ENCODE data around the gene RBM28.
"Not testable (repeated sequence)": the region's sequence is repeated elsewhere in the genome, so short reads cannot be mapped to it uniquely, and the experiment has no call there.

The RBM28 gene

DNA sequence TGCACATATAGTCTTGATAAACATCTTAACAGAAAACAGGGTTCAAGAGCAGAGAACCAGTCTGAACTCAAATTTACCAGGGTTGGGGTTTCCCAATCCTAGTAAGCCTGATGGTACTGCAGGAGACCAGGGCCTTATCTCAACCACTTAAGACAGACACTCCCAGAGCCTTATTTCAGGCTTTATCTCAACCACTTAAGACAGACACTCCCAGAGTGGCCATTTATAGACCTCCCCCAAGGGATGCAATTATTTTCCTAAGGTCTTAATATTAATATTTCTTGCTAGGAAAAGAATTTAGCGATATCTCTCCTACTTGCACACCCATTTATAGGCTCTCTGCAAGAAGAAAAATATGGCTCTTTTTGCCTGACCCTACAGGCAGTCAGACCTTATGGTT, 63.3 kb downstream of the RBM28 start:
- not testable (repeated sequence) for H3K9me3 ChIP-seq (ENCODE audit: control insufficient read depth, insufficient read depth, low read length); H3K27ac ChIP-seq (ENCODE audit: low read depth, low read length); H3K4me1 ChIP-seq (ENCODE audit: control insufficient read depth, insufficient read depth, low read length); H3K4me3 ChIP-seq (ENCODE audit: low read depth, low read length); H3K27me3 ChIP-seq (ENCODE audit: control insufficient read depth, insufficient read depth, low read length); H3K9ac ChIP-seq (ENCODE audit: low read depth, low read length); H3K36me3 ChIP-seq (ENCODE audit: control insufficient read depth, insufficient read depth, low read length)

DNA sequence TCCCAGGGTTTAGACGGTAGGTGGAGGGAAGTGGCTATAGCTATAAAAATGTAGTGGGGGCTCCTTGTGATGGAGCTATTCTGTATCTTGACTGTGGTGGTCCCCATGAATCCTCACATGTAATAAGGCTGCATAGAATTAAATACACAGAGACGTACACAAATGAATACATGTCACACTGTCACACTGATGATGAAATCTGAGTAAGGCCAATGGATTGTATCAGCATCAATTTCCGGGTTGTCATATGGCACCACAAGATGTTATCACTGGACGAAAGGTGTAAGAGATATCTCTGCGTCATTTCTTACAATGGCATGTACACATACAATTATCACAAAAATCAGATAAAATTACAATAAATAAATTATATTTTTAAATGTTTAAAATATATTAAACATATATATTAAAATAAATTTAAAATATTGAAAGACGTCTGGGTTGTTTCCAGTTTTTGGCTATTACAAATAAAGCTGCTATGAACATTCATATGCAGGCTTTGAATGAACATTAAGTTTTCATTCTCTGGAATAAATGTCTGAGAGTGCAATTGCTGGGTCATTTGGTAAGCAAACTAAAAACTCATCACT, 64.5 kb downstream of the RBM28 start:
- Histone ChIP-seq H3K4me3 (ENCODE audit: low read depth, low read length) (no peak overlapping the region), H3K36me3 (ENCODE audit: control insufficient read depth, insufficient read depth, low read length) (no peaks in the 10 kb centered on the region), H3K9me3 (ENCODE audit: control insufficient read depth, insufficient read depth, low read length) (peaks cover 4% of the 10 kb centered on the region), H3K27me3 (ENCODE audit: control insufficient read depth, insufficient read depth, low read length) (no peaks in the 10 kb centered on the region), H3K4me1 (ENCODE audit: control insufficient read depth, insufficient read depth, low read length) (peaks cover 3% of the 10 kb centered on the region; the same call in 1 of the 2 replicates), H3K27ac (ENCODE audit: low read depth, low read length) (no peak overlapping the region), H3K9ac (ENCODE audit: low read depth, low read length) (no peak overlapping the region)

- Histone ChIP-seq H3K4me1 (ENCODE audit: control insufficient read depth, insufficient read depth, low read length) (peaks cover 10% of the 10 kb centered on the region), H3K27me3 (ENCODE audit: control insufficient read depth, insufficient read depth, low read length) (no peaks in the 10 kb centered on the region), H3K9me3 (ENCODE audit: control insufficient read depth, insufficient read depth, low read length) (peaks cover 4% of the 10 kb centered on the region), H3K27ac (ENCODE audit: low read depth, low read length) (no peak overlapping the region), H3K4me3 (ENCODE audit: low read depth, low read length) (no peak overlapping the region), H3K9ac (ENCODE audit: low read depth, low read length) (no peak overlapping the region), H3K36me3 (ENCODE audit: control insufficient read depth, insufficient read depth, low read length) (no peaks in the 10 kb centered on the region)
Measured at GRCh38 chr7:128278366-128278765, 65.3 kb downstream of the RBM28 start.

DNA sequence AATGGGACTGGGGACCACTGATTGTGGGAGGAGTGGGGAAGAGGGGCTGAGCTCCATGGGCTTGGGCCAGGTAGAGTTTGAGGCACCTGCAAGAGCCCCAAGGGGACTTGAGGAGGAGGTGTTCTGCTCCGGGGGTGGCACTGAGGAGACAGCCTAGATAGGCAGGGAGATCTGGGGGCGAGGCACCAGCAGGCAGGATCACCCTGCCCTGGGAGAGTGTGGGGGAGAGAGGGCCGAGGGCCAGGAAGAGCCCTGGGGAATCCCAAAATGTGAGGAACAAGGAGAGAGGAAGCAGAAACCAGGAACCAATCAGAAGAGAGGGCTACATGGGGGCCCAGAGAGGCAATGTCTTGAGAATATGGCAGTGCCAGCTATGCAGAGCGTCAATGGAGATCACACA, 68.0 kb downstream of the RBM28 start:
- Histone ChIP-seq H3K36me3 (ENCODE audit: control insufficient read depth, insufficient read depth, low read length) (no peaks in the 10 kb centered on the region), H3K27ac (ENCODE audit: low read depth, low read length) (no peak overlapping the region), H3K4me1 (ENCODE audit: control insufficient read depth, insufficient read depth, low read length) (peaks cover 27% of the 10 kb centered on the region), H3K27me3 (ENCODE audit: control insufficient read depth, insufficient read depth, low read length) (no peaks in the 10 kb centered on the region), H3K9me3 (ENCODE audit: control insufficient read depth, insufficient read depth, low read length) (peaks cover 4% of the 10 kb centered on the region), H3K4me3 (ENCODE audit: low read depth, low read length) (no peak overlapping the region), H3K9ac (ENCODE audit: low read depth, low read length) (no peak overlapping the region)

DNA sequence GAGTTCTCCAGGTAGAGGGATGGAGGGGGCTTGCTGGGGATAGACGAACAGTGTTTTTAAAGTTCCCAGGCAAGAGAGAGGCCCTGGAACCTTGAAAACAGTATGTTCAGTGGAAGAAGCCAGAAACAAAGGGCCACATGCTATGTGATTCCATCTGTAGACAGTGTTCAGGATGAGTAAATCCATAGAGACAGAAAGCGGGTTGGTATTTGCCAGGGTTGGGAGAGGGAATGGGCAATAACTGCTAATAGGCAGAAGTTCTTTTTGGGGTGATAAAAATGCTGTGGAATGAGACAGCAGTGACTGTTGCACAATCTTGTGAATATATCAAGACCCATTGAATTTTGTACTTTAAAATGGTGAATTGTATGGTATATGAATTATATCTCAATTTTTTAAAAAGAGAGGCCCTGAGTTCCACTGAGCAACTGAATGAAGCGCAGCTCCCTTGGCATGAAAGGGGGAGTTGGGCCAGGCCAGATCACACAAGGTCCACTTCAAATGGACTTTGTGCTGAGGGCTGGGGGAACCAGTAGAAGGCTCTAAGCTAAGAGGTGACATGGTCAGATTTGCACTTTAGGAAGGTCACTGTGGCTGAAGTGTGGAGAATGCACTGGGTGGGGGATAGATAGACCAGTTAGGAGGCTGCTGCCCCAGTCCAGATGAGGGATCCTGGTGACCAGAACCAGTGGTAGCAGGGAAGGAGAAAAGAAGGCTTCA, 68.7 kb downstream of the RBM28 start:
- no peaks in the 10 kb centered on the region; the same call in 1 of the 2 replicates for H3K9me3 ChIP-seq (ENCODE audit: control insufficient read depth, insufficient read depth, low read length)
- no peak overlapping the region for H3K9ac ChIP-seq (ENCODE audit: low read depth, low read length)
- peaks cover 27% of the 10 kb centered on the region for H3K4me1 ChIP-seq (ENCODE audit: control insufficient read depth, insufficient read depth, low read length)
- H3K27me3 ChIP-seq (ENCODE audit: control insufficient read depth, insufficient read depth, low read length), result no peaks in the 10 kb centered on the region
- no peak overlapping the region for H3K4me3 ChIP-seq (ENCODE audit: low read depth, low read length)
- no peak overlapping the region for H3K27ac ChIP-seq (ENCODE audit: low read depth, low read length)
- H3K36me3 ChIP-seq (ENCODE audit: control insufficient read depth, insufficient read depth, low read length), result no peaks in the 10 kb centered on the region

DNA sequence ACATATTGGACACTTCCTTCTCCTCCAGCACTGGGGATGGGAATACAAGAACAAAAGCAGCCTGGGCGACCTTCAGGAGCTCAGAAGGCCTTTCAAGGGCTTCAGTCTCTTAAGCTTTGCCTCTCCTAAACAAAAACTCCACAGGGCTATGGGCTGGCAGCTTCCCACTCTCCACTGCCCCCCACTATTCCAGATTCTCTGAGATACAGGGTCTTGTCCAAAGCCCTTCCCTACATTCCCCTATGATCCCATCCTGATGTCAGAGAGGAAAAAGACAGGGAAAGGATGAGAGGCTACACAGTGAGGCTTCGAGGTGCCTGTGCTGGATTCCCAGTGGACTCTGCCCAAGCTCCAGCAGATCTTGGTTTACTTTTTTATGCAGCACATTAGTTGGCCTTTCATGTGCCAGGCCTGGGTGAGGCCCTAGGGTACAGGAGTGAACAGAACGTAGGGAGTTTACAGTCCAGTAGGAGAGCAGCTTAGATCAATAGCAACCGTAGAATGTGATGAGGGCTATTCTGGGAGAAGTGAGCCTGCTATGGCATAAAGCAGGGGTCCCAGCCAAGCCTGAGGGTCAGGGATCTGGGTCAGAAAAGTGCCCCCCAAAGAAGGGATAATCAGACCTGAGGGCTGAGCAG, 69.3 kb downstream of the RBM28 start:
- Histone ChIP-seq H3K4me1 (ENCODE audit: control insufficient read depth, insufficient read depth, low read length) (peaks cover 27% of the 10 kb centered on the region), H3K4me3 (ENCODE audit: low read depth, low read length) (no peak overlapping the region), H3K9me3 (ENCODE audit: control insufficient read depth, insufficient read depth, low read length) (no peaks in the 10 kb centered on the region; the same call in 1 of the 2 replicates), H3K36me3 (ENCODE audit: control insufficient read depth, insufficient read depth, low read length) (no peaks in the 10 kb centered on the region), H3K9ac (ENCODE audit: low read depth, low read length) (no peak overlapping the region), H3K27ac (ENCODE audit: low read depth, low read length) (no peak overlapping the region), H3K27me3 (ENCODE audit: control insufficient read depth, insufficient read depth, low read length) (no peaks in the 10 kb centered on the region)

DNA sequence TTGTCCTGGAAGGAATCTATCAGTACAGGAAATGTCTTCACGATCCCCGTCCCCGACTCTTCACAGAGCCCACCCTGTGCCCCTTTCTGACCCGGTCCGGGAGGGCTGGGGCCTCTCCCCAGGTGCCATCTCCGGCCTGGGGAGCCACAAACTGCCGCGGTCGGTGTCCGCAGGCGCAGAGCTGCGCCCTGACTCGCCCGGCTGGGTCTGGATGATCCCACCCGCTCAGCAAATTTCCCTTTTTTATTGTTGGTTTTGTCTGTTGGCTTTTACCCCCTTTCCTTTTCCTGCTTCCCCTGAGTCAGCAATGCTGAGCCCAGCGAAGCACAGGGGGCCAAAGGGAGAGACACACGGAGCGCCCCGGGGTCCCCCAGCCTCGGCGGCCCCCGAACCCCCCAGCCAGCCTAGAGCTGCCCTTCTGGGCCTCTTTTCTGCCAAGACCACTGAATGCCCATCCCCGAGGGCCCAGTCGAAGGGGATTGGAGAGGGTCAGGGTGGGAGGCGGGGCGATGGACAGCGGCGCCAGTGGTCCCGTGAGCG, 71.7 kb downstream of the RBM28 start:
- no peaks in the 10 kb centered on the region for H3K27me3 ChIP-seq (ENCODE audit: control insufficient read depth, insufficient read depth, low read length)
- peaks cover 36% of the 10 kb centered on the region for H3K4me1 ChIP-seq (ENCODE audit: control insufficient read depth, insufficient read depth, low read length)
- H3K36me3 ChIP-seq (ENCODE audit: control insufficient read depth, insufficient read depth, low read length), result no peaks in the 10 kb centered on the region
- H3K4me3 ChIP-seq (ENCODE audit: low read depth, low read length), result no peak overlapping the region
- no peaks in the 10 kb centered on the region for H3K9me3 ChIP-seq (ENCODE audit: control insufficient read depth, insufficient read depth, low read length)
- no peak overlapping the region for H3K27ac ChIP-seq (ENCODE audit: low read depth, low read length)
- H3K9ac ChIP-seq (ENCODE audit: low read depth, low read length), result no peak overlapping the region

DNA sequence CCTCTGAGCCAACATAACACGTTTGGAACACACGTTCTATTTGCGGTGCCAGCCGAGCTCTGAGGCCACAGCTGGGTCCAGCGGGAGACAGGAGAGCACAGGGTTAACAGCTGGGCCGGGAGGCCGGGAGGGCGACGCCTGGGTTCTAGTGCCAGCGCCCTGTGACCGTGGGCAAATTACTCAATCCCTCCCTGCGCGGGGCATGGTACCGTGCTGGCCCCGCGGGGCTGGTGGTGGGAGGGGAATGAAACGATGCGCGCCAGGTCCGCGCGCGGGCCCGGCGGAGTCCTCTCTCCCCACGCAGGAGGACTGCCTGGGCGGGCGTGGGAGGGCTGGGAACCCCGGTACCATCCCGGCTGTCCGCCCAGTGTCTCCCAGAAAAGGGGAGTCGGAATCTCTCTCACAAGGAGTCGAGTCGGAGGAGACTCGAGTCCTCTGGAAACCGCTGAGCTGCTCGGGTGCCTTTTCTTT, 72.2 kb downstream of the RBM28 start:
- H3K4me3 ChIP-seq (ENCODE audit: low read depth, low read length), result no peak overlapping the region
- no peaks in the 10 kb centered on the region for H3K9me3 ChIP-seq (ENCODE audit: control insufficient read depth, insufficient read depth, low read length)
- no peak overlapping the region for H3K27ac ChIP-seq (ENCODE audit: low read depth, low read length)
- H3K27me3 ChIP-seq (ENCODE audit: control insufficient read depth, insufficient read depth, low read length), result no peaks in the 10 kb centered on the region
- H3K9ac ChIP-seq (ENCODE audit: low read depth, low read length), result no peak overlapping the region
- peaks cover 41% of the 10 kb centered on the region for H3K4me1 ChIP-seq (ENCODE audit: control insufficient read depth, insufficient read depth, low read length)
- no peaks in the 10 kb centered on the region for H3K36me3 ChIP-seq (ENCODE audit: control insufficient read depth, insufficient read depth, low read length)

DNA sequence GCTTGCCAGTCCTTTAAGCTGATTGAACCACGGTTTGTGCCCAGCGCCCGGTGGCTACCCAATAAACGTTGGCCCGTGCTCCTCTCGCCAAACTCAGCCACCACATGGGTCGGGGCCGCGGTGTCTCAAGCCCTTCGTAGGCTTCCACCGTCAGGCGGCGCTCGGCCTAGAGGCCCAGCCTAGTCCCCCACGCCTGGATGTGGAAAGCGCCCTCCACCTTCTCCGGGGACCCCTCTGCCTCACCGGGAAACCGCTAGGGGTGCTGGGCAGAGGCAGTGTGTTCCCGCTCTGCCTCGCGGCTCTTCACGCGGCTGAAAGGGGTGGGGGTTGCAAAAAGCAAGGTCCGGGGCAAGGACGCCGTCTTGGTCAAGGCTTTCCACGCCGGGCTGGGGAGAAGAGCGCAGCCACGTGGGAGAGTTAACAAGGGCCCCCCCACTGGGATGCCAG, 72.9 kb downstream of the RBM28 start:
- no peaks in the 10 kb centered on the region; the same call in 1 of the 2 replicates for H3K27me3 ChIP-seq (ENCODE audit: control insufficient read depth, insufficient read depth, low read length)
- no peaks in the 10 kb centered on the region for H3K9me3 ChIP-seq (ENCODE audit: control insufficient read depth, insufficient read depth, low read length)
- H3K4me3 ChIP-seq (ENCODE audit: low read depth, low read length), result no peak overlapping the region
- no peak overlapping the region for H3K27ac ChIP-seq (ENCODE audit: low read depth, low read length)
- no peak overlapping the region for H3K9ac ChIP-seq (ENCODE audit: low read depth, low read length)
- no peaks in the 10 kb centered on the region for H3K36me3 ChIP-seq (ENCODE audit: control insufficient read depth, insufficient read depth, low read length)
- H3K4me1 ChIP-seq (ENCODE audit: control insufficient read depth, insufficient read depth, low read length), result peaks cover 47% of the 10 kb centered on the region

GRCh38 chr7:128268233-128268632, 75.5 kb downstream of the RBM28 start:
- H3K36me3 ChIP-seq (ENCODE audit: control insufficient read depth, insufficient read depth, low read length), result no peaks in the 10 kb centered on the region
- H3K27ac ChIP-seq (ENCODE audit: low read depth, low read length), result no peak overlapping the region
- H3K9ac ChIP-seq (ENCODE audit: low read depth, low read length), result no peak overlapping the region
- H3K9me3 ChIP-seq (ENCODE audit: control insufficient read depth, insufficient read depth, low read length), result no peaks in the 10 kb centered on the region
- no peak overlapping the region for H3K4me3 ChIP-seq (ENCODE audit: low read depth, low read length)
- peaks cover 37% of the 10 kb centered on the region for H3K4me1 ChIP-seq (ENCODE audit: control insufficient read depth, insufficient read depth, low read length)
- H3K27me3 ChIP-seq (ENCODE audit: control insufficient read depth, insufficient read depth, low read length), result peaks cover 3% of the 10 kb centered on the region; the same call in 1 of the 2 replicates

- Histone ChIP-seq H3K9ac (ENCODE audit: low read depth, low read length) (peak overlapping the region; percentile 0; the same call in 1 of the 2 replicates), H3K4me1 (ENCODE audit: control insufficient read depth, insufficient read depth, low read length) (peaks cover 30% of the 10 kb centered on the region), H3K27ac (ENCODE audit: low read depth, low read length) (peak overlapping the region; percentile 81), H3K36me3 (ENCODE audit: control insufficient read depth, insufficient read depth, low read length) (no peaks in the 10 kb centered on the region), H3K27me3 (ENCODE audit: control insufficient read depth, insufficient read depth, low read length) (peaks cover 3% of the 10 kb centered on the region; the same call in 1 of the 2 replicates), H3K9me3 (ENCODE audit: control insufficient read depth, insufficient read depth, low read length) (no peaks in the 10 kb centered on the region), H3K4me3 (ENCODE audit: low read depth, low read length) (no peak overlapping the region)
Measured at GRCh38 chr7:128267595-128267924, 76.1 kb downstream of the RBM28 start.
